HCT116 (cell line): ENCODE results near the gene ABCA8.

ENCODE experiments used
- ATF3 ChIP-seq: IDR thresholded peaks from 2 replicates; pipeline ENCODE4 v1.6.1; 2012
- CBX3 ChIP-seq: IDR thresholded peaks from 2 replicates; pipeline ENCODE4 v1.6.1; 2012; ENCODE audit warnings: low read depth
- CTCF ChIP-seq, 3 experiments: fragments of 200-600 bp in 1 of 3; sonication (generic) in 1 of 3; IDR thresholded peaks in 2 of 3; conservative IDR thresholded peaks in 1 of 3; 2 replicates each; pipeline ENCODE4 v1.5.1; 2012 to 2017; ENCODE audit warnings: low read depth in 2 of 3, low read length in 2 of 3, antibody characterized with exemption in 1 of 3, borderline replicate concordance in 1 of 3, control low read depth in 1 of 3, mild to moderate bottlenecking in 1 of 3, mixed read lengths in 1 of 3, mixed run types in 1 of 3, moderate library complexity in 1 of 3; ENCODE audit not compliant: insufficient read depth in 1 of 3
- EZH2 ChIP-seq: fragments of 200-600 bp; sonication (generic); IDR thresholded peaks from 2 replicates; pipeline ENCODE4 v1.6.1; 2017; ENCODE audit warnings: antibody characterized with exemption, mixed run types
- JUND ChIP-seq: IDR thresholded peaks from 2 replicates; pipeline ENCODE4 v1.6.1; 2012
- MAX ChIP-seq: IDR thresholded peaks from 2 replicates; pipeline ENCODE4 v1.6.1; 2012
- POLR2AphosphoS5 ChIP-seq: IDR thresholded peaks from 2 replicates; pipeline ENCODE4 v1.6.1; 2011; ENCODE audit warnings: mild to moderate bottlenecking, low read depth, low read length, moderate library complexity
- RAD21 ChIP-seq: IDR thresholded peaks from 2 replicates; pipeline ENCODE4 v1.6.1; 2012; ENCODE audit warnings: low read depth, mild to moderate bottlenecking
- SRF ChIP-seq: IDR thresholded peaks from 2 replicates; pipeline ENCODE4 v1.6.1; 2012; ENCODE audit warnings: low read depth

GRCh38 chr17:68910251-68910705, 44.9 kb downstream of the ABCA8 start:
- TF ChIP-seq JUND (no peak), CTCF (IDR thresholded peaks at IDR 0.05 in 2 of 3, conservative IDR thresholded peaks at IDR 0.05 in 1 of 3; ENCODE audit: borderline replicate concordance in 1 of 3, insufficient read depth in 1 of 3, low read depth in 2 of 3, low read length in 2 of 3) (no peak), CBX3 (no peak), ATF3 (no peak), EZH2 (no peak), POLR2AphosphoS5 (no peak), MAX (no peak), RAD21 (0 out of 2 replicates have a peak, but pooled peaks have one; percentile 12), SRF (no peak)
